ENCODE data around the gene ARPC5L.

DNA sequence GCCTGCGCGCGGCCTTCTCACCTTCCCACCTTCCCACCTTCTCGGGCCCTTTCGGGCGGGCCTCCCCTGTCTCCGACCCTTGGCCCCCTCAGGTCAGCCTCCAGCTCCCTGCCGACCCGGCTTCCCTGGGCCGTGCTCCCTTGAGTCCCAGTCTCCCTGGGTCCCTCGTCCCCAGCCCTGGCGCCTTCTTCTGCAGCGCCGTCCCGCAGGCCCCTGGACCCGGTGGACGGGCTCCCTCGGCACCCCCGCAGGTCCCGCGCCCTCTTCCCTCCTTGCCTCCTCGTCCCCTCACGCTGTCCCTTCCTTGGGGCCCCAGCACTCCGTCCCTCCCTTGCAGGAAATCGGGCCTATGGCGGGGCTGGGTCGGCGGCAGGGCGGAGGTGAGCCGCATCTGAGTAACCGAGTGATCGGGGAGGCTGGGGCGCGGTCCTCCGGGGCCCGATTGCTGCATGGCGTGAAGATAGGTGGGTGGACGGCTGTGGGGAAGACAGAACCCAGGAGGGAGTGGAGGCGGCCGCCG, 7.6 kb downstream of the ARPC5L start:
- no peak for TF ChIP-seq POLR2AphosphoS5 (IDR thresholded peaks at IDR 0.05; ENCODE audit: low read depth, low read length)
- TF ChIP-seq, protein P1, sequence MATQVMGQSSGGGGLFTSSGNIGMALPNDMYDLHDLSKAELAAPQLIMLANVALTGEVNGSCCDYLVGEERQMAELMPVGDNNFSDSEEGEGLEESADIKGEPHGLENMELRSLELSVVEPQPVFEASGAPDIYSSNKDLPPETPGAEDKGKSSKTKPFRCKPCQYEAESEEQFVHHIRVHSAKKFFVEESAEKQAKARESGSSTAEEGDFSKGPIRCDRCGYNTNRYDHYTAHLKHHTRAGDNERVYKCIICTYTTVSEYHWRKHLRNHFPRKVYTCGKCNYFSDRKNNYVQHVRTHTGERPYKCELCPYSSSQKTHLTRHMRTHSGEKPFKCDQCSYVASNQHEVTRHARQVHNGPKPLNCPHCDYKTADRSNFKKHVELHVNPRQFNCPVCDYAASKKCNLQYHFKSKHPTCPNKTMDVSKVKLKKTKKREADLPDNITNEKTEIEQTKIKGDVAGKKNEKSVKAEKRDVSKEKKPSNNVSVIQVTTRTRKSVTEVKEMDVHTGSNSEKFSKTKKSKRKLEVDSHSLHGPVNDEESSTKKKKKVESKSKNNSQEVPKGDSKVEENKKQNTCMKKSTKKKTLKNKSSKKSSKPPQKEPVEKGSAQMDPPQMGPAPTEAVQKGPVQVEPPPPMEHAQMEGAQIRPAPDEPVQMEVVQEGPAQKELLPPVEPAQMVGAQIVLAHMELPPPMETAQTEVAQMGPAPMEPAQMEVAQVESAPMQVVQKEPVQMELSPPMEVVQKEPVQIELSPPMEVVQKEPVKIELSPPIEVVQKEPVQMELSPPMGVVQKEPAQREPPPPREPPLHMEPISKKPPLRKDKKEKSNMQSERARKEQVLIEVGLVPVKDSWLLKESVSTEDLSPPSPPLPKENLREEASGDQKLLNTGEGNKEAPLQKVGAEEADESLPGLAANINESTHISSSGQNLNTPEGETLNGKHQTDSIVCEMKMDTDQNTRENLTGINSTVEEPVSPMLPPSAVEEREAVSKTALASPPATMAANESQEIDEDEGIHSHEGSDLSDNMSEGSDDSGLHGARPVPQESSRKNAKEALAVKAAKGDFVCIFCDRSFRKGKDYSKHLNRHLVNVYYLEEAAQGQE (IDR thresholded peaks at IDR 0.05; ENCODE audit: insufficient read depth in 1 of 2, low read depth in 2 of 2, low read length in 2 of 2) = no peak
- TF ChIP-seq TAF1 (IDR thresholded peaks at IDR 0.05; ENCODE audit: borderline replicate concordance, insufficient read depth, low read length) = no peak
